Endothelial cell of hepatic sinusoid (primary cell): ENCODE data around the gene ADGRD1.

Source experiments
- in situ Hi-C: cut with HindIII; loops from 2 replicates; pipeline ENCODE4 v1.10.0; 2017; ENCODE audit warnings: low sequenced_read_pairs

Gene ADGRD1

DNA sequence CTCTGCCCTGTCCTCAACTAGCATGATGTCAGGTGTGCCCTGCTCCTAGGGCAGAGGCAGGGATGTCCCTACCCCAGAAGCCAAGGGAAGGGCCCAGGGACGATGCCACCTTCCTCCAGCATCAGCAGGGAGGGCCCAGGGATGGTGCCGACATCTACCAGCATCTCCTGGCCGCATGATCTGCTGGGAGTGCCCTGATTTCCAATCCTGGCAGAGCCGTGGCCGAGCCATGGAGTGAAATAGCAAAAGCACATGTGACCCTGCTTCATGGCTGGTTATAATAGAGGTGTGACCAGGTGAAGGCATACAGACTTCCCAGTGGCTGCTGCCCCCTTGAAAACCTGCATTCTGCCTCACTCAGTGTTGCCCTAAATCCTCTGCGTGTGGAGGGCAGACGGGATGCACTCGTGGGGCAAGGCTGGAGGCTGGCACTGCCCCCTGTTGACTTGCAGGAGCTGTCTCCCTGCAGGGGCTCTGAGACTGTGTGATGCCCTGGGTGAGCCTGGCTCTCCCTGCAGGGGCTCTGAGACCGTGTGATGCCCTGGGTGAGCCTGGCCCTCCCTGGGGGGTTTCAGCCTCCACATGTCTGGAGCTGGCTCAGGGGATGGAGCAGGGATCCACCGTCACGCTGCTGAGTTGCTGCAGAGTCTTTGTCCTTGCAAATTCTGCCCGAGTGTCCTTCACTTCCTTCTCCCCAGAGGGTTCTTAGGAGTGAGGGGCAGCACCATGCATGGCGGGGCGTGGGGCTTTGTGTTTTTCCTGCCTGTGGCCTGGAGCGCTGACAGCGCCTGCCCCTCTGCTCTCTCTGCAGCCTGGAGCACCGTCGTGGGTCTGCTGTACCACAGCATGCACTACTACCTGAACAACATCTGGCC is 51.7 kb downstream of the ADGRD1 start:
- in situ Hi-C loops = no loop called here

- in situ Hi-C loops = no loop called here
Observed at GRCh38 chr12:131006036-131006735, 52.5 kb downstream of the ADGRD1 start.

DNA sequence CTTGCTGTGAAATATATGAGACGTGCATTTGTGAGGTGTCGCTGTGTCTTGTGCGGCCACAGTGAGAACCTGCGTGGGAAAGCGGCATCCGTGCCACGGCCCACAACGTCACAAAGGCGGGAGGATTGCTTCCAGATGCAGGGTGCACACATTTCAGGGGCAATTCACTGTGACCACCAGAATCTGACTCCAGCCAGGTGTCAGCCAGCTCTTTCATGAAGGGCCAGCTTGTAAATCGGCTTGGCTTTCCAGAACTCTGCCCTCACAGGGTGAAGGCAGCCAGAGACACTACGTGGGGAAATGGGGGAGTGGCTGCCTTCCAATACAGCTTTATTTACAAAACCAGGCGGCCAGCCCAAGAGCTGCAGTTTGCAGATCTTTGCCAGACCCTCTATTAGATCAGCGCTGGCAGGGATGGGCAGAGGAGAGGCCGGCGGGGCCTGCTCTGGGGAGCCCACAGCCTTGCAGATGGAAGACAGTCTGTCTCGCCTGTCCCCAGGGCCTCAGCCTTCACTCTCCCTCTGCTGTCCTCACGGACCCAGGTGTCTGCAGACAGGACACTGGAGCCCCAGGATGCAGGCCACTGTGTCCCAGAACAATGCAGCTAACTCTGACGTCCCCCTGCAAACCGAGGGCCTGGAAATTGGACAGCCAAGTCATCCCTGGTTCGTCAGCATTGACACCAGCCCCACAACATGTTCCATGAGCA is 53.5 kb downstream of the ADGRD1 start:
- in situ Hi-C loops = no loop called here

DNA sequence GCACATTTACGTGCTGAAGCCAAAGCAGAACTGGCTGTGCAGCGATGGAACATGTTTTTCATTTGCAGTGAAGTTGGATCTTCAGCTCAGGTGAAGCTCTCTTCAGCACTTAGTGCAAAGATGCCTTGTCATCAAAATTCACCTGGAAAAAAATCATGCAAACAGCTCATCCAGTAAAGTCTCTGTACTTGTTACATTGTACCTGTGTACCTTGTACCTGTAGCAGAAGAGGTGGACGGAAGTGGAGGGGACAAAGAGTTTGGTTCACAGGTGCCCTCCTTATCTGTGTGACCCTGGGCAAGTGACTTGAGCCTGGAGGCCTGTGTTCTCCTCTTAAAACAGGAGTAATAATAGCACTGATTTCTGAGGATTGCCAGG is 54.0 kb downstream of the ADGRD1 start:
- in situ Hi-C loops = no loop called here

DNA sequence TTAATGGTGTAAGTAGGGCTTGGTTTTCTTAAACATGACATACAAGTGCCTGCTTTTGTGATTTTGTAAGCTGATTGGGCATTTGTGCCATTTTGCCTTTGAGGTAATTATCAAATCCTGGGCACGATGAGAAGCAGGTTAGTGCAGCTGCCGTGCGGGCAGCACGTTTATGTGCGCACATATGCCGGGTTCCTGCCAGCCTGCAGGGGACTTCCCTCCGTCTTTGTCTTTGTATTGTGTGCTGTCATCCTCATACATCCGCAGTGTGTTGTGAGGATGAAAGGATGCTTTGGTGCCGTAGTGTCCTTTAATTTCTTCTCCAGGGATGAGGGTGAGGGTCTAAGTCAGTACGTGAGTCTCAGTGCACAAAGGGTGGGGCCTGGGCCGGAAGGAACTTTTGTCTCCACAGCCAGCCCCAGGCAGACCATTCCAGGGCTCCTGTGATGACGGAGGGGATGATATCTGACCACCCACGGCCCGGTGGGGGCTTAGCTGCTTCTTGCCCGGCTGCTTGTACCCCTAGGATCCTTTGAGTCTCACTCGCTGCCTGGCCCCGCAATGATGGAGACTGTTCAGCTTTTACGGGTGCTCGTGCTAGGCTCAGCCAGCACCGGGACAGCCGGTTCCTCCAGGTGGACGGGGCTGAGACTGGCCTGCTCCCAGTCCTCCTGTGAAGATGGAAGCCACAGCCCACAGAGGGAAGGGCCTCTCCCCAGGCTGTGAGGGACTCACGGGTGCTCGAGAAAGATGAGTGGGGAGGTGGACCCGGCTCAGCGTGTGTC is 54.6 kb downstream of the ADGRD1 start:
- in situ Hi-C loops = no loop called here

- in situ Hi-C loops = no loop called here
Observed at GRCh38 chr12:131008913-131009270, 55.2 kb downstream of the ADGRD1 start.

GRCh38 chr12:131009595-131010395 is 56.1 kb downstream of the ADGRD1 start:
- in situ Hi-C loops = no loop called here

GRCh38 chr12:131010396-131011131 is 56.9 kb downstream of the ADGRD1 start:
- in situ Hi-C loops = no loop called here

GRCh38 chr12:131011165-131012079 is 57.7 kb downstream of the ADGRD1 start:
- in situ Hi-C loops = no loop called here

- in situ Hi-C loops = no loop called here
Observed at GRCh38 chr12:131012279-131013069, 58.8 kb downstream of the ADGRD1 start.

- in situ Hi-C loops = no loop called here
Observed at GRCh38 chr12:131013118-131013517, 59.4 kb downstream of the ADGRD1 start.

DNA sequence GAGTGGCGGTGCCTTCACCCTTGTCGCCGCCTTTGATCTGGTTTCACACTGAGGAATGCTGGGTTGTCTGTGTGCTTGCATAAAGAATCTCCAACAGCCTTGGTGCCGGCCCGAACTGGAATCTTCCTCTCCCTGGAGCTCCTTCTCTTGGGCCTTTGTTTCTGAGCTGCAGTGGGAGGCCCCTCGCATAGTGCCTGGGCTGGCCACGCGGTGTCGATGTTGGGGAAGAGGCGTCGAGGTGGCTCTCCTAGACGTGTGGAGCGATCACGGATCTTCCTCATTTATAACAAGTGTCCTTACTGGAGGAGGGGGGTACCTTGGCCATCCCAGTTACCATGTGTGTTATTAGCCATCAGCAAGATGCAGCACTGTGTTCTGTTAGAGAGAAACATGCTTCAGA is 60.6 kb downstream of the ADGRD1 start:
- in situ Hi-C loops = no loop called here

DNA sequence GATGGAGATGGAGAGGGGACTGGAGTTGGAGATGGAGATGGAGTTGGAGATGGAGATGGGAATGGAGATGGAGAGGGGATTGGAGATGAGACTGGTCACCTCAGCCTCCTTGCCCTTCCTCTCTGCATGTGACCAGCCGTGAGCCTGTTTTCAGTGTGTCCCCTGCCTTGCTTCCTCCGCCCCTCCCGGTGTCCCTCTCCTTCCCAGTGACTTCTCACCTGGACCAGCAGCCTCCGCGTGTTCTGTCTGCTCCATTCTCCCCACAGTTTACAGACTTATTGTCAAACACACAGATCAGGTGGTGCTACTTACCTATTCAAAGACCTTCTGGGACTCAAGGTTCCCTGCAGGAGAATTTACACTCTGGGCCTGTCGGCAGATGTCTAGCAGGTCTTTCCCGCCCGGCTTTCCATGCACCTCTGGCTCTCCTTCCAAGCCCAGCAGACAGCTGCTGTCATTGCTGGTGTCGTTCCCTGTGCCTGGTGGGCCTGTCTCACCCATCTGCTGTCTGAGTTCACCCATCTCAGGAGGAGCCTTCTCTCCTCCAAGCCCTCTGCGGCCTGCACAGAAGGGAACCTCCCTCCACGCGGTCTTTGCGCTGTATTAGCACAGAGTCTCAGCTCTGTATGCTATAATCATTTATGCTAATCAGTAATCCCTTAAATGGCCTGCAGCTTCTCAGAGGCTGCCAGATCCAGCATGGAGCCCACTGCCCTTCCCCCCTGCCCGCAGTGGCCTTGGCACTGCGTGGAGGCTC is 62.1 kb downstream of the ADGRD1 start:
- in situ Hi-C loops = no loop called here

GRCh38 chr12:131017477-131017991 is 63.8 kb downstream of the ADGRD1 start:
- in situ Hi-C loops = no loop called here

DNA sequence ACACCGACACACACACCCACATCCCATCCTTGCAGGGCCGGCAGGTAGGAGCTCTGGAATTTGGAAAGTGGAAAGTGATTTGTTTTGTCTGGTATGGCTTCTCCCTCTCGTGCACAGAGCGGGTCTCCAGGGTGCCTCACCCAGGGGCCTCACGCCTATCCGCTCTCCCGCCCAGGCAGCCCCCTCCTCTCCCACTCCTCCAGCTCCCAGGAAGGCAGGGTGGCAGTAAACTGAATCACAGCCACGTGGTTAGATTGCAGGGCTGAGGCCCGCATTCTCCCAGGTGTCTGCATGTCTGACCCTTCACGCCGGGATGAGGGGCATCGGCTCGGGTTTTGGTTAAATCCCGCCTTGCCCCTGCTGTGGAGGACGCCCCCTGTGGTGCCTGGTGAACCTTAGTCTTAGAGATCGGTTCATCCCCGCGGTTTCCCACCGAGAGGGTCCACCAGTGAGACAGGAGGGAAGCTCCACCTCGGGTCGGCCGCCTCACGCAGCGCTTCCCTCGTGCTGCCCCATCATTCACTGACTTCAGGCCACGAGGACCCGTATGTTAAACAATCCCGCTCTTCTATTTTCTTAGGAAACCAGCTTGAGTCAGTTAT is 64.4 kb downstream of the ADGRD1 start:
- in situ Hi-C loops = no loop called here

DNA sequence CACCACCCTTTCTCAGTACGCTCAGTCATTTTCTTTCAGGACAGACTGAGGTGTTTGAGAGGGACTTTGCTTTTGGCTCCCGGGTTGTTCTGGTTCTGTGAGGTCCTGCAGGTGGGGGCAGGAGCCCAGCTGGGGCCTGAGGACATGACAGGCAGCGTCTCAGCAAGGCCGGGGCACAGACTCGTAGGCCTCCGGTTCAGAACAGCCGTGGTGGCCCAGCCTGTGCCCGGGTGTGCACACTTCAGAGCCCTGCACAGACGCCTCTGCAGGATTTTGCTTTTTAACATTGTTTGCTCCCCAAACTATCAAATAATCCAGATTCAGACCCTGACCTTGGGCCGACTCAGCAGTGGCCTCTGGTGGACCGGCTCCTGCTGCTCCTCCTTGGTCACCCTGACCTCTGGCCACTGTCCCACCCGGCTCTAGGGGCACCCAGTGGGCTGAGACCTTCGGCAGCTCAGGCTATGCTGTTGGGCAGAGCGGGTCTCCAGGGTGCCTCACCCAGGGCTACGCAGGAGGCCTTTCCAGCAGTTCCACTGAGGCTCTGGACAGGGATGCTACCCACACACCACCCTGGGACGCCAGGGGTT is 65.2 kb downstream of the ADGRD1 start:
- in situ Hi-C loops = no loop called here
